GM18508 (cell line): ENCODE measurements around the gene RASIP1.

Experiments
- ATAC-seq: cut with Tn5 transposase; IDR thresholded peaks from one replicate; pipeline ENCODE4 v1.9.1; 2021; ENCODE audit warnings: moderate number of reproducible peaks; ENCODE audit not compliant: insufficient read depth, unreplicated experiment

RASIP1 gene

DNA sequence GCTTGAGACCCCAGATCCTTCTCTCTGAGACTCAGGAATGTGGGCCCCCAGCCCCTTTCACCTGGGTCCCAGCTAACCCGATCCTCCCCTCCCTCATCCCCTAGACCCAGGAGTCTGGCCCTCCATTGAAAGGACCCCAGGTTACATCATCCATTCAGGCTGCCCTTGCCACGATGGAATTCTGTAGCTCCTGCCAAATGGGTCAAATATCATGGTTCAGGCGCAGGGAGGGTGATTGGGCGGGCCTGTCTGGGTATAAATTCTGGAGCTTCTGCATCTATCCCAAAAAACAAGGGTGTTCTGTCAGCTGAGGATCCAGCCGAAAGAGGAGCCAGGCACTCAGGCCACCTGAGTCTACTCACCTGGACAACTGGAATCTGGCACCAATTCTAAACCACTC, 15.4 kb upstream of the RASIP1 start:
- no peak for ATAC-seq

DNA sequence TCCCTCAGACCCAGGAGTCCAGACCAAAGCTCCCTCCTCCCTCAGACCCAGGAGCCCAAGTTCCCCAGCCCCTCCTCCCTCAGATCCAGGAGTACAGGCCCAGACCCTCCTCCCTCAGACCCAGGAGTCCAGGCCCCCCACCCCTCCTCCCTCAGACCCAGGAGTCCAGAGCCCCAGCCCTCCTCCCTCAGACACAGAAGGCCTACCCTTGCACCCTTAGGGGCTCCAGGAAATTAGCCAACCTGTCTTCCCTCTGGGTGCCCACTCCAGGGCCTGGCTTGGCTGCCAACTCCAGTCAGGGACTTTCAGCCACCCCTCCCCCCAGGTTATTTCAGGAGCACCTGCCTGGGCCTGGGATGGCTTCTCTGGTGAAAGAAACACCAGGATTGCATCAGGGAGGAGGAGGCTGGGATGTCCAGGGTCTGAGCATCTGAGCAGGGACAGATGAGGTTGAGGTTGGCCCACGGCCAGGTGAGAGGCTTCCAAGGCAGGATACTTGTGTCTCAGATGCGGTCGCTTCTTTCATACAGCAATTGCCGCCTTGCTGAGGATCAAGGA, 14.8 kb upstream of the RASIP1 start, which contains the start of gene FGF21:
Gene FGF21, plus strand, starts transcription at position 441 of the 558 bp plus-strand sequence. CDS start 713 bp downstream, outside the sequence.
- ATAC-seq, result no peak

DNA sequence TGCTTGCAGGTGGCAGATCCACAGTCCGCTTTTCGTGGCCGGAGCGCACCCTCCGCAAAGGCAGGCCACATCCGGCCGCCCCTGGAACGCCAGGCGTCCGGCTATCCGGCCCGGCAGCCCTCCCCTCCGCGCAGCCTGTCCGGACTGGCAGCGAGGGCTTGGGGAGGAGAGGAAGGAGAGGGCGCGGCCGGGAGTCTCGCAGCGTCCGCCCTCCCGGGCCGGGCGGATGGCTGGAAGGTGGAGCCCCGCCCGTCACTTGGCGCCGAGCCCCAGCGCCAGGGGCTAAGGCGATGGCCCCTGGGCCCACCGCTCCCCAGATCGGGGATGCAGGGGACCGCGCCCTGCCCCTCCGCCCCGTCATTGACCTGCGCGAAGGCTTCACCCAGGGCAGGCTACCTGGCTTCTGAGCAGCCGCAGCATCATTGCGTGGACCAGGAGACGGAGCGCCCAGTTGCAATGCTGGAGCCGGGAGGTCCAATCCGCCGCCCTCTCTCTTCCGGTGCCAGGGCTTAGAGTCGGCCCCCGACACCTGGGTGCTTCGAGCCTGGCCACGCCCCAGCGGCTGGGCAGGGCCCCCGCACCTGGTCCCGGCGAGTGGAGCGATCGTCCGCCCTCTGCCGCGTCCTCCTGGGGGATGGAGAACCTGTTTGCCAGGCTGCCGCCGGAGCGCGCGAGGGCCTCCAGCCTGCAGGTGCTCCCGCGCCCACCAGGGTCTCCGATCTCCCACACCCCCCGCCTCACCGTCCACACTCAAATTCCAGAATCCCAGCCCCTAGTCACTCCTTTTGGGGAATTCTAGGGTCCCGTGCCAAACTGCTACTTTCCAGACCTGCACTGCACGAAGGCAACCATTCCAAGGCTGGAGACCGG, 12.3 kb upstream of the RASIP1 start, which contains the start of gene FUT1:
Gene FUT1, minus strand, starts transcription at position 146 of the 870 bp plus-strand sequence. CDS start 1,360 bp downstream, outside the sequence.
- ATAC-seq, result no peak

DNA sequence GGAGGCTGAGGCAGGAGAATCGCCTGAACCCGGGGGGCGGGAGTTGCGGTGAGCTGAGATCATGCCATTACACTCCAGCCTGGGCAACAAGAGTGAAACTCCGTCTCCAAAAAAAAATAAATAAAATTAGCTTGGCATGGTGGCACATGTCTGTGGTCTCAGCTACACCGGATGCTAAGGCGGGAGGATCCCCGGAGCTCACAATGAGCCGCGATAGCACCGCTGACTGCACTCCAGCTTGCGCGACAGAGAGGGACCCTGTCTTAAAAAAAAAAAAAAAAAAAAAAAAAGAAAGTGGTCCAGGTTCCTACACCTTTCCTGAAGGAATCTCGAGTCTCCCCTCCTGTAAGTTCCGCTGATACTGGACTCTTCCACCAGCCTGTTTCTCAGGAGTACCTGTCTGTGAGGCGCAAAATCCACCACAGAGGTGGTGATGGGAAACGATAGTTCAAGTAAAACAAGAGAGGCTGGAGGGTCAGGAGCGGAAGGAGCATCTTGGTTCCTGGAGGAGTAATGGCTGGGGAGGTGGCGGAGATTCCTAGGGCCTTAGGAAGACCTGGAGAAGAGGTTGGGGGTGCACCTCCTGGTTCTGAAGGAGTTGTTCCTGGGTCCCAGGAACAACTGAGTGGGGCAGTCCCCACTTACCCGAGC, 11.6 kb upstream of the RASIP1 start:
- no peak for ATAC-seq

DNA sequence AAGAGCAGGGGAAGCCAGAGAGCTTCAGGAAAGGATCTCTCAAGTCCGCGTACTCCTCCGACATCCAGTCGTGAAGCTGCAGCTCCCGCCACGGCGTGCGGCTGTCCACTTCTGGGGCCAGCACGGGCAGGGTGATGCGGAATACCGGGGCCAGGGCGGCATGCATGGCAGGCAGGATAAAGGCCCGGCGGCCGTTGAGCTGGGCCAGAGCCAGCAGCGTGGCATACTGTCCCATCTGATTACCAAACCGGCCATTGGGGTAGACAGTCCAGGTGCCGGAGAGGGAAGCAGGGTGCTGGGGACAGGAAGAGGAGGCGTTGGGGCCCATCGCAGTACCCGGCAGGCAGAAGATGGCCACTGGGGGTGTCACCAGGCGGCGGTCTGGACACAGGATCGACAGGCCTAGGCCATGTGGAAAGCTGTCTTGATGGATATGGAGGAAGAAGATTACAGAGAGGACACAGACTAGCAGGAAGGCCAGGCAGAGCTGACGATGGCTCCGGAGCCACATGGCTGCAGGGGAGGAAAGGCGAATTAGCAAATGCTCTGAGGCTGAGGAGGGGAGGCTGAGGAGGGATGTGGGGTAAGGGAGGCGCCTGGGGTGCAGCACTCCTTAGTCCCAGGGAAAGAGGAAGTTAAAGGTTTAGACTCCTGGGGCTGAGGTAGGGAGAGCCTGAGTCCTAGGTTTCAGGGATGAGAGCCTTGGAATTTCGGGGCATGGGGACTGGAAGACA, 10.5 kb upstream of the RASIP1 start:
- ATAC-seq, result no peak

DNA sequence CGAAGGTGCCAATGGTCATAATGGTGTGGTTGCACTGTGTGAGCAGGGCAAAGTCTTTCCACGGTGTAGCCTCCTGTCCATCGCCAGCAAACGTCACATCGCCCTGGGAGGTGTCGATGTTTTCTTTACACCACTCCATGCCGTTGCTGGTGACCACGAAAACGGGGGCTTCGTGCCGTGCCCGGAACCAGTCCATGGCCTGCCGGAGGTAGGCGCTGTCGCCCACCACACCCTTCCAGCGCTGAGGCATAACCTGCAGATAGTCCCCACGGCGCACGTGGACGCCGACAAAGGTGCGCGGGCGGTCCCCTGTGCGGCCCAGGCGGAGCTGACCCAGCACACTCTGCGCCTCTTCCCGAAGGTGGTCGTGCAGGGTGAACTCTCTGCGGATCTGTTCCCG, 9.9 kb upstream of the RASIP1 start:
- ATAC-seq, result no peak

DNA sequence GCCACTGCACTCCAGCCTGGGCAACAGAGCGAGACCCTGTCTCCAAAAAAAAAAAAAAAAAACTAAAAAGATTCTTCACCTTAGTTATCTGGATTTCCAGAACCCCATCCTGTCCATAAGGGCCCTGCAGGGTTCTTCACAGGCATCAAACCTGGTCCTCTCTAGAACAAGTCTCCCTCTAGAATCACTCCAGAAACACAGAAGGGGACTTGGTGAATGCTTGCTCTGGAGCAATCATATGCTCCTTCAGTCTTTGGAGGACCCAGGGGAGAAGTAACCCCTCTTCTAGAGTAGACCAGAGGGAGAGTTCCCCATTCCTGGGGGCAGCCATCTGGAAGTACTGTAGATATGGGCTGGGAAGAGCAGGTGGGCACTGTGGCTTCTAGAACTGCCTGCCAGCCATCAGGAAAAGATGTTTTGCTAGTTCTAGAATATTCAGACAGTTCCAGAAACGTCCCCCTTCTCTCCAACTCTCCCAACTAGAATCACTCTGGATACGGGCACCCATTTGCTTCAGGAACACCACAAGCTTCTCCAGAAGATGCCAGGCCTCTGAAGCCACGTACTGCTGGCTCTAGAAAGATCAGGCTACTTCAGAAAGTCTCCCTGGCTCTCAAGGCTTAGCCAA, 9.3 kb upstream of the RASIP1 start:
- no peak for ATAC-seq

DNA sequence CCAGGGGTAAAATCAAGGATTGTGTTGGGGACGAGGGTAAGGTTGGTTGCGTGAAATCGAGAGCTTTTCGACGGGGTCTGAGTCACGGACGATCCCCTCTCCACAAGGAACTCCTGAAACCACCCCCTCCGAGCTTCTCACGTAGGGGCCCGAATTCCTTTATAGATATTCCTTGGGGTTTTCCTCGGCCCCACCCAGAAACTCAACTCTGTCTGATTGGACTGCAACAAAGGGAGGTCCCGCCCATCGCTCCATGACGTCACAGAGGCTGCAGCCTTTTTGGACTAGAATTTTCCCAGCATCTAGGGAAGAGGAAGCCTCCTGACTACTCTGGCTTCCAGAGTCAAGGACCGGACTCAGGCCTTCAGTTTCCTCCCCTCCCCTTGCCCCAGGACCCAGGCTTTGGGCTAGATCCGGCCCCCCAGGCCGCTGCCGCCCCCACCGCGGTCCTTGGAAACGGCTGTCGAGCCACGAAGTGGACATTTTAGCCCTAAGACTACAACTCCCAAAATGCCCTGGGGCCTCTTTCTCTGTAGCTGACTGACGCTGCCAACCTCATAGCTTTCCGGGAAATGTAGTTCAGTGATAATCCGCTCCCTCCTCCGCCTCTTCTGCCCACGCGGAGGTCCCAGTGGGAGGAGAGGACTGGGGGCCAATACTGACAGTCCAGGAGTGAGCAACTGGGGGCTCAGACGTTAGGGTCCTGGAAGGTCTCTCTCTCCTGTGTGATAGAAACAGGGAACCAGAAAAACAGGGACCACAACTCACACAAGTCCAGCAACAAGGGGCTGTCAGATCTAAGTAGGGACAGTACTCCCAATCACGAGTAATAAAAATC, 6.5 kb upstream of the RASIP1 start, which contains the start of gene IZUMO1:
Gene IZUMO1, minus strand, starts transcription at position 172 of the 838 bp plus-strand sequence. CDS start 1,050 bp downstream, outside the sequence.
- no peak for ATAC-seq

DNA sequence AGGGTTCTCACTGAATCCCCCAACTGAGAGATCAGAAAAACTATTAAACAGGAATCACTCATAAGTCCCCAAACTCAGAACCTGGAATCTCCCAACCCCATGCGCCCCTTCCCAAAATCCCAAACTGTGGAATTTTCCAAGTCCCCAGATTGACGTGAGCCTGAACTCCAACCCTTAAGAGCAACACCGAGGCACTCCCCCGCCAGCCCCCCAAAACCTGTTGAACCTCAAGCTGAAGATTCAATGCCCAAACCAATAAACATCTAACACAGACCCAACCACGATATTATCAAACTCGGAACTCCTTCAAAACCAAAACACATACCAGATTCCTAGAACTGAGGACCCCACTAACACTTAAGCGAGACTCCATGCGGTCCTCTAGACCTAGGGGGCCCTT, 5.7 kb upstream of the RASIP1 start:
- ATAC-seq, result no peak

DNA sequence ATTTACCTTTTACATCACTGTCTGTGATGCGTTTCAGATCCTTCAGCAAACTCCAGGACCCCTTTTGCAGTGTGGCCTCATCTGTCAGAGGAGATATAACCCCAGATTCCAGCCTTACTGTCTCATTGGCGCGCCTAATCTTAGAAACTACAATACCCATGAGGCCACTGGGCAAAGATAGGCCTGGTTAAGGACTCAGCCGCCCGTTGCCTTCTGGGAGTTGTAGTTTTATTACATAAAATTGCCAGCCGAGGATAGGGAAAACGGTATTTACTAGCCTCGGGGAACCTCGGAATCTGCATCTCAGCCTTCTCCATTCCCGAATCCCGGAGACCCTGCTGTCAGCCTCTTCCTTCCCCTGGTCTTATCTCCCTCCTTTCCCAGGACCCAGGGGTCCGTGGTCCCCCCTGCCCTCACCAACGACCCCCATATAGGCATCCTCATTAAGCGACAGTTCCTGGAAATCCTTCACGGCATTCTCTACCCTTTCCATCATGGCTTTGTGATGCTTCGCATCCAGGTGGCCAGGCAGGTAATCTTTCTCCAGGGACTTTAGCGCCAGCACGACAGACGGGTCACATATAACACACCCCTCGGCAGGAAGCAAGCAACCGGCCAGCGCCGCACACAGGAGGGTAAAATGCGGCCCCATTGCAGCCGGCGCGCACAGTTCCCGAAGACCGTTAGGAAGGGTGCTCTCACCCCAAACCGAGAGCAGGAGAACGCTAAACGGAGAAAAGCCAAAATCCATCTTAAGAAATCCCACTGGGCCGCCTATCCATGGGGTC, 5.0 kb upstream of the RASIP1 start:
- ATAC-seq, result no peak

DNA sequence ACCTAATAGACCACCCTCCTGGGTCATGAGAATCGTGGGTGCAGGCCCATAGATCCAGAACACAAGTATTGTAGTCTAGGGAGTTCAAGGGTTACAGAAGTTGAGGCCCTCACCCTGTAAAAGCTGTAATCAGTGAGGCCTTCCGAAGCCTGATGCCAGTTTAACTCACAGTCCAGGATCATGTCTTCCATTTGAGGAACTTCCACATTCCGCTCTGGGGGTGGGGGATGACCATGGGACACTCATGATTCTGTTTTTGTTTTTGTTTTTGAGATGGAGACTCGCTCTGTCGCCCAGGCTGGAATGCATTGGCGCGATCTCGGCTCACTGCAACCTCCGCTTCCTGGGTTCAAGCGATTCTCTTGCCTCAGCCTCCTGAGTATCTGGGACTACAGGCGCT, 1.7 kb upstream of the RASIP1 start:
- no peak for ATAC-seq

DNA sequence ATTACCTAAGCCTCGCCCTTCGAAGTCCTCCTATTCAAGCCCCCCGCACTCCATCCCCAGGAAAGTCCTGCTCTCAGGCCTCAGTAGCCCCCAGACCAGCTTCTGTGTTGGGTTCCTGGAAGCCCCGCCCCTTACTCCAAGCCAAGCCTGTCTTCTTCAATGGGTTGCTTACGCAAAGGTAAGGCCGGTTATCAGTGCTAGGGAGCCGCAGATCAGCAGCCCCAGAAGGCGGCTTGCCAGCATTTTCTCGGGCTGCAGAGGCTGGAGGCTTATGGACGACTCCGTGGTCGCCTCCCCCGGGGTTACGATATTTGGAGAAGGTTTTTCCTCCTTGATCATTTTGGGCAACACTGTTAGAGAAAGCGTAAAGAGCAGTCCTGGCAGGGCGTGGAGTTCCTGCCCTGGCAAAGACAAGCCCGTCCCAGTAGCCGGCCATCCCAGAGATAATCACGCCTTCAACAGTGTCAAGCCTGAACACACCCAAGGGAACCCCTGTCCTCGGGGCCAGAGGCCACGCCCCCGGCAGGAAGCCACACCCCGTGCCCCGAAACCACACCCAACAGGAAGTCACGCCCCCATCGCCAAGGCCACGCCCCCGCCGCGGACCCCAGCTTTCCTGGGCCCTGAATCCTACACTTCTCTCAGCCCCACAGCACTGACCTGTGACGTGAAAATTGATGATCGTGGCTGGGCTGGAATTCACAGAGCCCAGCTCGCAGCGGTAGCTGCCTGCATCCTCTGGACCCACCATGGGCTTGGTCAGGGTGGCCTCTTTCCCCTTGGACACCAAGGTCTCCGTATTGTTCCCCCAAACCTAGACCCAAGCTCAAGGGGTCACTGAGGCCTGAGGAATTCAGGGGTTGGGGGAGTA, 954 bp upstream of the RASIP1 start:
- no peak for ATAC-seq

DNA sequence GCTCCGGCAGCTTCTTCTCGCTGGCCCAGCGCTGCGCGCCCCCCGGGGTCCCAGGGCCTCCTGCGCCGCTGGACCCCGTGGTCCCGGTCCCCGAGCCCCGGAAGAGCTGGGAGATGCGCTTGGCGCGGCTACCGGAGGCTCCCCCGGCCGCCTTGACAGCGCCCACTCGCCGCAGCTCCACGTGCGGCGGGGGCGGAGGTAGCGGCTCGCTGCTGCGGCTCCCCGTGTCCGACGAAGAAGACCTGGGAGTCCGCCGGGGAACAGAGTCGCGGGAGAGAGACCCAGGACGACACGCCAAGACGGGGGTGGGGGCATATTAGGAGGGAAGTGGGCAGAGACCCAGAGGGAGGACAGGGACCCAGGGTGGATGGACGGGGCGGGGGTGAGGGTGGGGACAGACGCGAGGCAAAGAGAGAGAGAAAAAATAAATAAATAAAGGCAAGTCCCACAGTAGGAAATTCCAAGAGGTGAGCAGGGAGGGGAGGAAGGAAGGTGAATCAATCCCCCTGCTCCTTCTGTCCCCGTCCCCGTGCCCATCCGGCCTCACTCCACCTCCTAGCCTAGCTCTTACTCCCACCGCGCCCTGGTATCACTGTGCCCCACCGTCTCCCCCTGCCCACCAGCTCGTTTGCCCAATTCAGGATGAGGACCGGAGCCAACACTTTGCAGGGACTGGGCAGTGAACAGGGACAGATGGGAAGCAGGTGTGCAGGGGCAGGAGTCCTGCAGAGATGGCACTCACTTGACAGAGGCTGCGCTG, 826 bp downstream of the RASIP1 start:
- no peak for ATAC-seq

DNA sequence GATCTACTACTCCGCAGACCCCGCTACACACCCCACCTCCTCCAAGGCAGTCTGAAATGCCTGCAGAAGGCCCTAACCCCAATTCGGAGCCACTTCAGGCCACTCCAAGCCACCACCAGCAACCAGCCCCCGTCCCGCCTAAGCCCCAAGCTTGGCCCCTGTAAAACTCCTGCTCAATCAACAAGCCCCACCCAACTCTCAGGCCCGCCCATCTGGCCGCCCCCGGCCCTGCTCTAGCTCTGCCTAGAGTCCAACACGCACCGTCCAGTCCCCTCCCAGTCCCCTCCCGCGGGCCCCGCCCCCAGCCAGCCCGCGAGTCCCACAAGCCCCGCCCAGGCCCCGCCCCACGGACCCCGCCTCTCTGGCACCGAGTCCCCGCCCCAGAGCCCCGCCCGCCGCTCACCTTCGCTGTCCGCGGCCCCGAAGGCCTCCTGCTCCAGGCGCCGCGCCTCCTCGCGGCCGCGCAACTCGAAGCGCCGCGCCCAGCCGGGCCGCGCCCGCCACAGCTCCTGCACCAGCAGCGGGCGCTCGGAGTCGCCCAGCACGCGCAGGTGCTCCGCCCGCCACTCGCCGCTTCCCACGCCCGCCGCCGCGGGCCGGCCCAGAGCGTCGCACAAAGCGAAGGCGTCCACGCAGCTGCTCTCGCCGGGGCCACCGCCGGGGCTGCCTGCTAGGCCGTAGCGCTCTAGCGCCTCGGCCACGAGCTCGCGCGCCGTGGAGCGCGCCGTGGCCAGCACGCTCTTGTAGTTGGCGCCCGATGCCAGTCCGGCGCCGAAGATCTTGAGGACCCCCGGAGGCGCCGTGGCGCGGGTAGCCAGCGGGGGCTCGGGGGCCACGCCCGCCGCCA, 1.6 kb downstream of the RASIP1 start:
- ATAC-seq, result no peak

DNA sequence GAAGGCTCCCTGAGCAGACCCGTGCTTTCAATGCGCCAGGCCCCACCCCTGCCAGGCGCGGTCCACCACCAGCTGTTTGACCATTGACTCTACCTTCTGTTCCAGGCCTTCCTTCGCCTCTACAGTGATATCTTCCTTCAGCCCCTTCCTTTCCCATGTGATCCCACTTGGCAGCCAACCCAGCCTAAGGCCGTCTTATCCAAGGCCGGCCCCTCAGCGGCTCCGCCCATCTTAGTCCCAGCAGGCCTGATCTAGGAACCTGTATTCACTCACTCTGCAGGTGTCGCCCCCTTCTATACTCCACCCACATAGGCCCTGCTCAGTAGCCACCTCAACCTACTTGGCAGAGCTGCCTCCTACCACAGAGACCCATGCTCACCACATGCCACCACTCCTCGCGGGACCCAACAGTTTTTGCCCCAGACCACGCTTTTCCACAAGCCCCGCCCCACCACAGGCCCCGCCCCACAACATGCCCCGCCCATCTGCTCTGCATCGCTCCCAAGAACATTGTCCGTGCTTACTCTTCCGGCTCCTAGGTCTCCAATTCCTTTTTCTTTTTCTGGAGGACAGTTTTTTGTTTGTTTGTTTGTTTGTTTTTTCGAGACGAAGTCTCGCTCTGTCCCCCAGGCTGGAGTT, 2.9 kb downstream of the RASIP1 start:
- no peak for ATAC-seq
